Measurements from ENCODE around the gene CNDP2. TPM values are rescaled to one million over a fixed set of nuclear protein-coding genes. Genes with fewer than 3 reads are reported as not detected.

CNDP2 gene
- total and polyA plus RNA-seq, 2 donors (not counting 1 experiment from before 2014, with no cell fraction given) = 121 to 182 TPM

DNA sequence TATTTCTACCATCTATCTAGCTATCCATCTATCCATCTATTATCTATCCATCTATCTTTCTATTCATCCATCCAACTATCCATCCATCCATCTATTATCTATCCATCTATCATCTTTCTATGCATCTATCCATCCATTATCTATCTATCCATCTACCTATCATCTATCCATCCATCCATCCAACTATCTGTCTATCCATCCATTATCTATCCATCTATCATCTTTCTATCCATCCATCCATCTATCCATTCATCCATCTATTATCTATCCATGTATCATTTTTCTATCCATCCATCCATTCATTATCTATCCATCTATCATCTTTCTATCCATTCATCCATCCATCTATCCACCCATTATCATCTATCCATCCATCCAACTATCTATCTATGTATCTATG, 76.9 kb downstream of the CNDP2 start:
- no peak overlapping the region for H2AFZ ChIP-seq (ENCODE audit: insufficient read depth, low read depth, low read length, poor library complexity, severe bottlenecking)
- DNase-seq (no peak), ATAC-seq (ENCODE audit: low read depth) (no peak)
- H3K27ac ChIP-seq (ENCODE audit: low read length in 2 of 2) = no peak overlapping the region
- peaks cover 0 to 6% (median 0%) of the 10 kb centered on the region in 4 experiments for H3K27me3 ChIP-seq (replicated peaks in 1 of 4; ENCODE audit: control extremely low read depth in 1 of 4, control insufficient read depth in 3 of 4, insufficient read depth in 4 of 4, low read length in 3 of 4)
- no peaks in the 10 kb centered on the region for H3K36me3 ChIP-seq (replicated peaks in 1 of 2; ENCODE audit: control extremely low read depth in 1 of 2, control insufficient read depth in 1 of 2, extremely low read depth in 1 of 2, insufficient read depth in 2 of 2, low read length in 1 of 2)
- TF ChIP-seq, protein P1, sequence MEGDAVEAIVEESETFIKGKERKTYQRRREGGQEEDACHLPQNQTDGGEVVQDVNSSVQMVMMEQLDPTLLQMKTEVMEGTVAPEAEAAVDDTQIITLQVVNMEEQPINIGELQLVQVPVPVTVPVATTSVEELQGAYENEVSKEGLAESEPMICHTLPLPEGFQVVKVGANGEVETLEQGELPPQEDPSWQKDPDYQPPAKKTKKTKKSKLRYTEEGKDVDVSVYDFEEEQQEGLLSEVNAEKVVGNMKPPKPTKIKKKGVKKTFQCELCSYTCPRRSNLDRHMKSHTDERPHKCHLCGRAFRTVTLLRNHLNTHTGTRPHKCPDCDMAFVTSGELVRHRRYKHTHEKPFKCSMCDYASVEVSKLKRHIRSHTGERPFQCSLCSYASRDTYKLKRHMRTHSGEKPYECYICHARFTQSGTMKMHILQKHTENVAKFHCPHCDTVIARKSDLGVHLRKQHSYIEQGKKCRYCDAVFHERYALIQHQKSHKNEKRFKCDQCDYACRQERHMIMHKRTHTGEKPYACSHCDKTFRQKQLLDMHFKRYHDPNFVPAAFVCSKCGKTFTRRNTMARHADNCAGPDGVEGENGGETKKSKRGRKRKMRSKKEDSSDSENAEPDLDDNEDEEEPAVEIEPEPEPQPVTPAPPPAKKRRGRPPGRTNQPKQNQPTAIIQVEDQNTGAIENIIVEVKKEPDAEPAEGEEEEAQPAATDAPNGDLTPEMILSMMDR (IDR thresholded peaks at IDR 0.05) = no peak
- TF ChIP-seq EZH2 (IDR thresholded peaks at IDR 0.05; ENCODE audit: borderline replicate concordance, insufficient read depth, low read depth, low read length, poor library complexity, severe bottlenecking) = no peak
- POLR2A ChIA-PET = no interaction called here
- CTCF ChIA-PET = interaction anchor here (1.4 kb wide), 1 partner anchor 21 kb away, joined by 4 read pairs; no protein-coding TSS in a partner anchor
- no peak overlapping the region for H3K4me2 ChIP-seq (replicated peaks; ENCODE audit: low read depth, low read length, poor library complexity, severe bottlenecking)
- H3K9me3 Mint-ChIP-seq (ENCODE audit: insufficient read depth) = no peaks in the 10 kb centered on the region
- no peak overlapping the region for H3K9ac ChIP-seq (ENCODE audit: low read length)
- H3K4me1 ChIP-seq (ENCODE audit: control insufficient read depth in 2 of 2, insufficient read depth in 2 of 2, low read length in 2 of 2) = no peaks in the 10 kb centered on the region
- no peaks in the 10 kb centered on the region for H3K79me2 ChIP-seq (ENCODE audit: control insufficient read depth, insufficient read depth, low read length)
- peaks cover 19% of the 10 kb centered on the region for H3K27me3 Mint-ChIP-seq
- no peak overlapping the region for H3K4me3 ChIP-seq (ENCODE audit: control extremely low read depth in 1 of 5, extremely low read depth in 1 of 5, insufficient read depth in 1 of 5, low read depth in 2 of 5, low read length in 4 of 5)
- H4K20me1 ChIP-seq (ENCODE audit: control insufficient read depth, insufficient read depth, low read length, poor library complexity, severe bottlenecking) = no peaks in the 10 kb centered on the region
- H3K9me3 ChIP-seq (ENCODE audit: control extremely low read depth in 1 of 3, control insufficient read depth in 2 of 3, insufficient read depth in 1 of 3, low read length in 2 of 3) = no peaks in the 10 kb centered on the region
- H3K4me1 Mint-ChIP-seq = peaks cover 2% of the 10 kb centered on the region
- intact Hi-C loops (cut with micrococcal nuclease) = no loop called here
- H3K4me3 Mint-ChIP-seq = no peak overlapping the region
- H3K27ac Mint-ChIP-seq = no peak overlapping the region

Other genes with a start within 250 kb of the CNDP2 start
- gene CYB5A, start 204.4 kb upstream of the CNDP2 start, total RNA-seq = 46.4 and 46.9 TPM in 2 replicates
- gene CYB5A, start 204.4 kb upstream of the CNDP2 start, polyA plus RNA-seq = 76.0 and 217 TPM in 2 replicates
- gene C18orf63, start 180.5 kb upstream of the CNDP2 start, total RNA-seq = not detected in 2 replicates
- gene C18orf63, start 180.5 kb upstream of the CNDP2 start, polyA plus RNA-seq = not detected in 2 replicates
- gene DIPK1C, start 39.1 kb upstream of the CNDP2 start, total RNA-seq = not detected in 2 replicates
- not detected in 2 replicates for gene DIPK1C, start 39.1 kb upstream of the CNDP2 start, polyA plus RNA-seq
- gene CNDP1, start 38.1 kb downstream of the CNDP2 start, total RNA-seq = 0.51 and 0.57 TPM in 2 replicates
- gene CNDP1, start 38.1 kb downstream of the CNDP2 start, polyA plus RNA-seq = 0.12 and 0.19 TPM in 2 replicates
- gene ZNF407, start 101.5 kb downstream of the CNDP2 start, total RNA-seq = 37.1 and 37.9 TPM in 2 replicates
- gene ZNF407, start 101.5 kb downstream of the CNDP2 start, polyA plus RNA-seq = 4.5 TPM in 2 replicates

All from B cell (primary cell).